H9 (cell line): ENCODE measurements around the gene TSHB. TPM values are rescaled to one million over a fixed set of nuclear protein-coding genes. Genes with fewer than 3 reads are reported as not detected.

Source experiments
- DNase-seq: peaks from one replicate; pipeline ENCODE4 v3.0.0-alpha.2; 2017
- H2AFZ ChIP-seq: one replicate; pipeline ENCODE4 v1.6.1; 2013; ENCODE audit warnings: mild to moderate bottlenecking, low read length, control low read depth, moderate library complexity
- H2AK5ac ChIP-seq: 2 replicates; pipeline ENCODE4 v1.6.1; 2013; ENCODE audit warnings: low read length, control low read depth, mixed read lengths; ENCODE audit not compliant: insufficient read length
- H2BK120ac ChIP-seq: one replicate; pipeline ENCODE4 v1.6.1; 2013; ENCODE audit warnings: low read depth, mild to moderate bottlenecking, low read length, control low read depth, inconsistent platforms; ENCODE audit not compliant: poor library complexity, severe bottlenecking
- H2BK12ac ChIP-seq: 2 replicates; pipeline ENCODE4 v1.6.1; 2013; ENCODE audit warnings: low read length, control low read depth, mixed read lengths, low read depth; ENCODE audit not compliant: insufficient read length
- H2BK15ac ChIP-seq: 2 replicates; pipeline ENCODE4 v1.6.1; 2013; ENCODE audit warnings: low read depth, low read length, control low read depth
- H2BK20ac ChIP-seq: one replicate; pipeline ENCODE4 v1.6.1; 2013; ENCODE audit warnings: low read depth, mild to moderate bottlenecking, low read length, control low read depth, inconsistent platforms; ENCODE audit not compliant: poor library complexity, severe bottlenecking
- H2BK5ac ChIP-seq: 2 replicates; pipeline ENCODE4 v1.6.1; 2013; ENCODE audit warnings: low read length, control low read depth, mixed read lengths; ENCODE audit not compliant: insufficient read length
- H3K14ac ChIP-seq: 2 replicates; pipeline ENCODE4 v1.6.1; 2013; ENCODE audit warnings: low read length, control low read depth; ENCODE audit not compliant: insufficient read depth
- H3K18ac ChIP-seq: 2 replicates; pipeline ENCODE4 v1.6.1; 2013; ENCODE audit warnings: low read depth, mild to moderate bottlenecking, mixed read lengths, low read length, control low read depth; ENCODE audit not compliant: insufficient read length
- H3K23ac ChIP-seq: 2 replicates; pipeline ENCODE4 v1.6.1; 2013; ENCODE audit warnings: low read length, control low read depth, mixed read lengths, low read depth; ENCODE audit not compliant: insufficient read length
- H3K23me2 ChIP-seq: 2 replicates; pipeline ENCODE4 v1.6.1; 2013; ENCODE audit warnings: low read depth, mild to moderate bottlenecking, mixed read lengths, low read length, control low read depth; ENCODE audit not compliant: insufficient read length, poor library complexity, severe bottlenecking
- H3K27ac ChIP-seq: 2 replicates; pipeline ENCODE4 v1.5.1; 2013; ENCODE audit warnings: low read length, control low read depth, mixed read lengths, low read depth; ENCODE audit not compliant: insufficient read length
- H3K27me3 ChIP-seq: 2 replicates; pipeline ENCODE4 v1.6.1; 2013; ENCODE audit warnings: low read length, control low read depth, inconsistent platforms; ENCODE audit not compliant: insufficient read depth
- H3K4ac ChIP-seq: 2 replicates; pipeline ENCODE4 v1.6.1; 2013; ENCODE audit warnings: low read depth, mild to moderate bottlenecking, control low read depth, inconsistent platforms, low read length, moderate library complexity
- H3K4me1 ChIP-seq: 2 replicates; pipeline ENCODE4 v1.6.1; 2013; ENCODE audit warnings: low read length, control low read depth, inconsistent platforms; ENCODE audit not compliant: insufficient read depth
- H3K4me2 ChIP-seq: 2 replicates; pipeline ENCODE4 v1.6.1; 2013; ENCODE audit warnings: low read length, control low read depth, mixed read lengths; ENCODE audit not compliant: insufficient read length, insufficient read depth
- H3K56ac ChIP-seq: 2 replicates; pipeline ENCODE4 v1.6.1; 2013; ENCODE audit warnings: low read depth, mild to moderate bottlenecking, mixed read lengths, low read length, control low read depth; ENCODE audit not compliant: insufficient read length
- H3K79me1 ChIP-seq: 2 replicates; pipeline ENCODE4 v1.6.1; 2013; ENCODE audit warnings: low read depth, mild to moderate bottlenecking, moderate library complexity, low read length, control low read depth, inconsistent platforms; ENCODE audit not compliant: insufficient read depth, poor library complexity, severe bottlenecking
- H3K79me2 ChIP-seq: 2 replicates; pipeline ENCODE4 v1.6.1; 2013; ENCODE audit warnings: low read length, control low read depth, inconsistent platforms; ENCODE audit not compliant: insufficient read depth
- H3K9ac ChIP-seq: 2 replicates; pipeline ENCODE4 v1.6.1; 2013; ENCODE audit warnings: low read length, control low read depth, mixed read lengths; ENCODE audit not compliant: insufficient read length; ENCODE audit errors: extremely low read depth
- H3K9me3 ChIP-seq: one replicate; pipeline ENCODE4 v1.6.1; 2013; ENCODE audit warnings: low read depth, low read length, inconsistent platforms; ENCODE audit not compliant: control insufficient read depth
- H3T11ph ChIP-seq: one replicate; pipeline ENCODE4 v1.6.1; 2013; ENCODE audit warnings: mild to moderate bottlenecking, low read length, control low read depth, inconsistent platforms
- H4K20me1 ChIP-seq: one replicate; pipeline ENCODE4 v1.6.1; 2013; ENCODE audit not compliant: control insufficient read depth, insufficient read length, insufficient read depth
- H4K5ac ChIP-seq: 2 replicates; pipeline ENCODE4 v1.6.1; 2013; ENCODE audit warnings: low read depth, mild to moderate bottlenecking, mixed read lengths, low read length, control low read depth; ENCODE audit not compliant: insufficient read length
- H4K8ac ChIP-seq: replicated peaks from 2 replicates; pipeline ENCODE4 v1.6.1; 2013; ENCODE audit warnings: low read length, control low read depth, mixed read lengths, low read depth; ENCODE audit not compliant: insufficient read length
- H4K91ac ChIP-seq: 2 replicates; pipeline ENCODE4 v1.6.1; 2013; ENCODE audit warnings: low read depth, mild to moderate bottlenecking, moderate library complexity, mixed read lengths, low read length, control low read depth; ENCODE audit not compliant: insufficient read length
- H3K27ac Mint-ChIP-seq, 3 experiments: 2 replicates in 2 of 3; 3 replicates in 1 of 3; pipeline ENCODE4 v1.8.0; 2020 to 2021; ENCODE audit warnings: mixed read lengths in 3 of 3, mild to moderate bottlenecking in 1 of 3, moderate library complexity in 1 of 3
- H3K27me3 Mint-ChIP-seq: 2 replicates; pipeline ENCODE4 v1.8.0; 2021; ENCODE audit warnings: low read depth, mild to moderate bottlenecking, moderate library complexity, mixed read lengths
- H3K36me3 Mint-ChIP-seq, 3 experiments: 2 replicates in 2 of 3; 3 replicates in 1 of 3; pipeline ENCODE4 v1.8.0; 2020 to 2021; ENCODE audit warnings: low read depth in 3 of 3, mixed read lengths in 3 of 3; ENCODE audit not compliant: insufficient read depth in 1 of 3
- H3K4me1 Mint-ChIP-seq, 2 experiments: 2 replicates each; pipeline ENCODE4 v1.8.0; 2020; ENCODE audit warnings: mixed read lengths in 2 of 2
- H3K4me3 Mint-ChIP-seq, 2 experiments: 2 replicates in 1 of 2; 3 replicates in 1 of 2; pipeline ENCODE4 v1.8.0; 2020 to 2021; ENCODE audit warnings: mild to moderate bottlenecking in 2 of 2, mixed read lengths in 2 of 2, moderate library complexity in 1 of 2
- H3K9me3 Mint-ChIP-seq, 2 experiments: 2 replicates in 1 of 2; 3 replicates in 1 of 2; pipeline ENCODE4 v1.8.0; 2020; ENCODE audit warnings: mild to moderate bottlenecking in 2 of 2, mixed read lengths in 2 of 2, moderate library complexity in 1 of 2
- total RNA-seq: library from RNA; stranded (reverse); gene quantifications from 2 replicates; pipeline ENCODE4 v1.2.1, GENCODE V29; 2021
- TF ChIP-seq, protein P1 (sequence below): fragments of 200-600 bp; sonication (generic); conservative IDR thresholded peaks from 3 replicates; pipeline ENCODE4 v1.8.0; 2021; ENCODE audit warnings: antibody characterized with exemption, mild to moderate bottlenecking

The TSHB gene
- total RNA-seq, 1 experiment from 2014 or later = not detected

GRCh38 chr1:114986286-114986685 lies 43.3 kb upstream of the TSHB start:
- Histone ChIP-seq H2BK15ac (no peak overlapping the region), H3K23ac (no peak overlapping the region), H3K4ac (no peak overlapping the region), H2AFZ (no peak overlapping the region), H4K20me1 (no peaks in the 10 kb centered on the region), H4K91ac (no peak overlapping the region), H4K8ac (no peak overlapping the region), H3T11ph (no peak overlapping the region), H2BK20ac (no peak overlapping the region), H3K79me1 (no peaks in the 10 kb centered on the region), H2BK5ac (no peak overlapping the region), H3K9ac (no peak overlapping the region), H3K56ac (no peak overlapping the region), H2AK5ac (no peak overlapping the region), H2BK120ac (no peak overlapping the region), H3K79me2 (no peaks in the 10 kb centered on the region), H3K18ac (no peak overlapping the region), H3K9me3 (no peaks in the 10 kb centered on the region), H3K14ac (no peak overlapping the region), H3K23me2 (no peaks in the 10 kb centered on the region), H3K27me3 (no peaks in the 10 kb centered on the region), H3K4me1 (no peaks in the 10 kb centered on the region), H3K4me2 (no peak overlapping the region), H4K5ac (no peak overlapping the region), H3K27ac (no peak overlapping the region), H2BK12ac (no peak overlapping the region)
- no peak overlapping the region for H3K4me3 Mint-ChIP-seq
- H3K27me3 Mint-ChIP-seq = peaks cover 2% of the 10 kb centered on the region; the same call in 1 of the 2 replicates
- H3K36me3 Mint-ChIP-seq = peaks cover 0 to 16% (median 0%) of the 10 kb centered on the region in 3 experiments; a peak in 3 of 7 replicates
- TF ChIP-seq, protein P1, sequence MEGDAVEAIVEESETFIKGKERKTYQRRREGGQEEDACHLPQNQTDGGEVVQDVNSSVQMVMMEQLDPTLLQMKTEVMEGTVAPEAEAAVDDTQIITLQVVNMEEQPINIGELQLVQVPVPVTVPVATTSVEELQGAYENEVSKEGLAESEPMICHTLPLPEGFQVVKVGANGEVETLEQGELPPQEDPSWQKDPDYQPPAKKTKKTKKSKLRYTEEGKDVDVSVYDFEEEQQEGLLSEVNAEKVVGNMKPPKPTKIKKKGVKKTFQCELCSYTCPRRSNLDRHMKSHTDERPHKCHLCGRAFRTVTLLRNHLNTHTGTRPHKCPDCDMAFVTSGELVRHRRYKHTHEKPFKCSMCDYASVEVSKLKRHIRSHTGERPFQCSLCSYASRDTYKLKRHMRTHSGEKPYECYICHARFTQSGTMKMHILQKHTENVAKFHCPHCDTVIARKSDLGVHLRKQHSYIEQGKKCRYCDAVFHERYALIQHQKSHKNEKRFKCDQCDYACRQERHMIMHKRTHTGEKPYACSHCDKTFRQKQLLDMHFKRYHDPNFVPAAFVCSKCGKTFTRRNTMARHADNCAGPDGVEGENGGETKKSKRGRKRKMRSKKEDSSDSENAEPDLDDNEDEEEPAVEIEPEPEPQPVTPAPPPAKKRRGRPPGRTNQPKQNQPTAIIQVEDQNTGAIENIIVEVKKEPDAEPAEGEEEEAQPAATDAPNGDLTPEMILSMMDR = no peak
- no peak overlapping the region for H3K27ac Mint-ChIP-seq
- no peaks in the 10 kb centered on the region for H3K4me1 Mint-ChIP-seq
- H3K9me3 Mint-ChIP-seq = peaks cover 14 to 20% of the 10 kb centered on the region in 2 experiments; a peak in 4 of 5 replicates
- DNase-seq = no peak
